Activated gamma-delta T cell (primary cell): ENCODE data around the gene R3HDM2.

Experiments used
- DNase-seq: peaks from one replicate; lab custom pipeline; 2025; lab: John Stamatoyannopoulos, UW

Gene R3HDM2

DNA sequence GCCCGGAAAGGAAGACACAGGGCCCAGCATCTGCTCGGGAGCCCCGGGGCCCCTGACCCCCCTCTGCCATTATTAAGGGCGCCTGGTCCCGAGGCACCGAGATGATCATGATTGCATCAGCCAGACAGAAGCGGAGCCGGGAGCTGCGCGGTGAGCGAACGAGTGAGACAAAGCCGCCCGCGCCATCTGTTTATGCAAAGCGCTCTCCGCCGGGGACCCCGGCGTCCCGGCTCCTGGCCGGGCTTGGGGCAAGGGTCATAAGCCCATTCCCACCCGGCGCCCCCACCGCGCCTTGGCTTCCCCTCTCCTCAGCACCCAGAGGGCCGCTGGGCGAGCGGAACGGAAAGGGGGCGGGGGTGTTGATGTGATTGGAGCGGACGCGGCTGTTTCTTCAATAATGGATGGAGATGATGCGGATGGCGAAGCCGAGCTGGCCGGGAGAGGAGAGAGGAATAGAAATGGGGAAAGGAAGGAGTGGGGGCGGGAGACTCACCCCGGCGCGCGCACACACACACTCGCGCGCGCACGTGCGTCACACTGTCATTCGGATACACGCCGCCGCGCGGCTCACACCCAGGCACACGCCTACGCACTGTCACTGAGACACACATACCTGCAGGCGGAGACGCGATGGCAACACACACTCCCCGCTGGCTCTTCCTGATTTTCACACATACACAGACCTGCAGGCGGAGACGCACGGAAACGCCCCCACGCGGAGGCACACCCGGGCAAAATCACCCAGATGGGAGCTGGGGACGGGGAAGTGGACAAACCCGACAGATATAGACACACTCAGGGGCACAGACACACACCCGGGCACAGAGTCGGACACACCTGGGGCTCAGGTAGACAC is 190.5 kb downstream of the R3HDM2 start:
- DNase-seq: peak; percentile 40

- DNase-seq: no peak
Observed at GRCh38 chr12:57239587-57240065, 191.2 kb downstream of the R3HDM2 start.

GRCh38 chr12:57238854-57239554 is 191.8 kb downstream of the R3HDM2 start:
- peak; percentile 68 for DNase-seq

GRCh38 chr12:57237932-57238853 is 192.7 kb downstream of the R3HDM2 start:
- DNase-seq: no peak

GRCh38 chr12:57237596-57237931 is 193.3 kb downstream of the R3HDM2 start:
- DNase-seq: no peak

GRCh38 chr12:57236925-57237595 is 193.8 kb downstream of the R3HDM2 start:
- DNase-seq: no peak

DNA sequence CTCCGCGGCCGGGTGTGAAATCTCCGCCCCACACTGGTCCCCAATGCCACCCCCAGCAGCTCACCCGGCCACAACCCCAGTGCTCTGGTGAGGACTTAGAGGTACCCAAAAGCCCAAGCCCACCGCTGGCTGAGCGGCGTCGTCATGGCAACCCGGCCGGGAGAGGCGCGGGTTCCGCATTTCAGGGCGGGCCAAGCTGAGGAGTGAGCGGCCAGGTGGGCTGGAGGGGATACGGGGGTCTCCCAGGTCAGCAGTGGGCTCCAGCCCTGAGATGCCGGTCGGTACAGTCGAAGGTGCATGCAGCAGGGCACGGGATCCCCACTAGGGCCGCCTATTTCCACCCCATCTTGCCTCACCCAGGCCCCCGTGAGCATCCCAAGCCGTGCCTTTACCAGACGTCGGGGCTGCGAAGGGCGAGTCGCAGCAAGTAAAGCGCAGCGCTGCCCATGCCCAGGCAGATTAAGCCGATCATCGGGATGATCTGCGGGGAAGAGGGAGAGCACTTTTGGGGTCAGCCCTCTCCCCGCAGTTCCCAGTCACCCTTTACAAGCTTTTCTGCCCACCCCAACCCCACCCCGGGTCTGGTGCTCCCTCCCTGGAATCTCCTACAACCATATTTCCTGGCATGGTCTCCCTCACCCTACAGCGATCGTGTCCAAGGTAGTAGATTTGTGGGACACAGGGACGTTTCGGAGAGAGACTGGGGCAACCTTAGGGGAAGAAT is 194.5 kb downstream of the R3HDM2 start:
- DNase-seq: no peak

- no peak for DNase-seq
Observed at GRCh38 chr12:57235728-57236131, 195.1 kb downstream of the R3HDM2 start.

DNA sequence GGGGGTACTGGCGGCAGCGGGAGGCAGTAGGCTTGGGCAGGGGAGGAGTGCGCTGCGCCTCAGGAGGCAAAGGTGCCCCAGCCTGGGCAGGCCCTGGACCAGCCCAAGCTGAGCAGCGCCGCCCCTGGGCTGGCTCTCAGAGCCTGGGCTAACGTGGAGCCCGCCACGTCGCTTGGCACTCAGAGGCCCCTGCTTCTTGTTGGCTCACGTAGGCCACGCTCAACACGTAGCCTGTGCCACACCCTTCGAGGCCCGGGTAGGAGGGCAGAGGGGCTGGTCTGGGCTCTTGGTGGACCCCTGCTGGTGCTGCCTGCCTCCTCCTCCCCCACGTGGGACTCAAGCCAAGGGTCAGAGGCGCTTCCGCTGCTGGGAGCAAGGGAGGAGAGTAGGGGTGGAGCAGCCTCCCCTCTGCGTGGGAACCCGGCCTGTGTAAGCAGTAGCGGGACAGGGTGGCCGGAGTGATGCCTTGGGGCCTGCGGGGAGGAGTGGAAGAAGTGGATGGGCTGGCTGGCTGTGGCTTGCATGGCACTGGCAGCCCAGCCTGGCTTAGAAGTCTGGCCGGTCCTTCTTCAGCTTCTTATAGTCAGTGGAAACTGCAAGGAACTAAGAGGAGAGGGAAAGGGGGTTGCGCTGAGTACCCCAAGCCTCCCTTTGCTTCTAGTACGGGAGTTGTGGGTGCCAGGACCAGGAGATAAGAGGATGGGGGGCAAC is 195.7 kb downstream of the R3HDM2 start:
- no peak for DNase-seq

DNA sequence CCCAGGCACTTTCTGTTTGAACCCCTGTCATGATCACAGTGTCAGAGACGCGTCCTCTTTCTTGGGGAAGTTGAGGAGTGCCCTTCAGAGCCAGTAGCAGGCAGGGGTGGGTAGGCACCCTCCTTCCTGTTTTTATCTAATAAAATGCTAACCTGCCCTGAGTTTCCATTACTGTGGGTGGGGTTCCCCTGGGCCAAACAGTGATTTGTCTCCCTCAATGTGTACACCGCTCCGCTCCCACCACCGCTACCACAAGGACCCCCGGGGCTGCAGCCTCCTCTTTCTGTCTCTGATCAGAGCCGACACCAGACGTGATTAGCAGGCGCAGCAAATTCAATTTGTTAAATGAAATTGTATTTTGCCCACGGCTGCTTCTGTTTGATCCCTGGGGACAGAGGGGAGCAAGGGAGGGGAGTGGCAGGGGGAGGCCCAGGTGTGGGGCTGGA is 196.2 kb downstream of the R3HDM2 start:
- no peak for DNase-seq

- no peak for DNase-seq
Observed at GRCh38 chr12:57234233-57234570, 196.6 kb downstream of the R3HDM2 start.

DNA sequence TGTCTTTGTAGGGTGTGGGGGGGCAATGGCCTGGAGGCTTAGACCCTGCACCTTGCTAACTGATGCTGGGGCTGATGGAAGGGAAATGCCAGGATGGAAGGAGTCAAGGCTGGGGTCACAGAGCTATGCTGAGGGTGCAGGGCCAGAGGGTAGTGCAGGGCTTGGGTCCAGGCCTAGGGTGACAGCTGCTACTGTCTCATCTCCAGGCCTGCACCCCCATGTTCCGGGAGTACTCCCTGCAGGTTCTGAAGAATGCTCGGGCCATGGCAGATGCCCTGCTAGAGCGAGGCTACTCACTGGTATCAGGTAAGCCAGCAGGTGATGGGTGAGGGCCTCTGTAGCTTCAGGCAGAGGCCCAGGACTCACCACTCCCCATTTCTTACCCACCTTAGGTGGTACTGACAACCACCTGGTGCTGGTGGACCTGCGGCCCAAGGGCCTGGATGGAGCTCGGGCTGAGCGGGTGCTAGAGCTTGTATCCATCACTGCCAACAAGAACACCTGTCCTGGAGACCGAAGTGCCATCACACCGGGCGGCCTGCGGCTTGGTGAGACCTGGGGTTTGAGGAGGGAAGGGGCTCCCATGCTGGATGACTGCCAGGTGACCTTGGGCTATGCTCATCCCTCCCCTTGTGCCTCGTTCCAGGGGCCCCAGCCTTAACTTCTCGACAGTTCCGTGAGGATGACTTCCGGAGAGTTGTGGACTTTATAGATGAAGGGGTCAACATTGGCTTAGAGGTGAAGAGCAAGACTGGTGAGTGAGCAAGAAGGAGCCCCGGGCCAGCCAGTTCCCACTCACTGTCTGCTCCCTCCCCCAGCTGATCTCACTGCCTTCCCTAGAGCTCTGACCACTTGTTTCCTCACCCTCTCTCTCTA is 197.2 kb downstream of the R3HDM2 start:
- DNase-seq: no peak

GRCh38 chr12:57232156-57232756 is 198.6 kb downstream of the R3HDM2 start:
- no peak for DNase-seq

DNA sequence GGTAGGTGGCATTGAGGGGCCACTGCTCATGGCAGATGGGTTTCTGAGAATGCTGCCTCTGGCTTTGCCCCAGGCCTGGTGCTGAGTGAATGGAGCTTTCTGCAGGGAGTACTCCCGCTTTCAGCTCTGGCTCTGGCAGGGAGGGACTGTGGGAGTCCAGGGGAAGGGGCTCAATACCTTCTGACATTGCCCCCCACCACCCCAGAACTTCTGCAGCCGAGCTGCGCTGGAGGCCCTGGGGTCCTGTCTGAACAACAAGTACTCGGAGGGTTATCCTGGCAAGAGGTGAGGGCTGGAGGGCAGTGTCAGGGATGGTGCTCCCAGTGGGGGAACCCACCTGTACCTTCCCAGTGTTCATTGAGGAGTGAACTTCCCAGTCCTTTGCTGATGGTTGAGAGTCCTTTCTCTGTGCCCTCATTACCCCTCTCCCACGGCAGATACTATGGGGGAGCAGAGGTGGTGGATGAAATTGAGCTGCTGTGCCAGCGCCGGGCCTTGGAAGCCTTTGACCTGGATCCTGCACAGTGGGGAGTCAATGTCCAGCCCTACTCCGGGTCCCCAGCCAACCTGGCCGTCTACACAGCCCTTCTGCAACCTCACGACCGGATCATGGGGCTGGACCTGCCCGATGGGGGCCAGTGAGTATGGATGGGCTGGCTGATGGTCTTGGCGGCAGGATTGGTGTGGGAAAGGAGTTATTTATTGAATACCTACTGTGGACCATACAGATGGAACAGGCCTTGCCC is 199.4 kb downstream of the R3HDM2 start:
- DNase-seq: no peak

DNA sequence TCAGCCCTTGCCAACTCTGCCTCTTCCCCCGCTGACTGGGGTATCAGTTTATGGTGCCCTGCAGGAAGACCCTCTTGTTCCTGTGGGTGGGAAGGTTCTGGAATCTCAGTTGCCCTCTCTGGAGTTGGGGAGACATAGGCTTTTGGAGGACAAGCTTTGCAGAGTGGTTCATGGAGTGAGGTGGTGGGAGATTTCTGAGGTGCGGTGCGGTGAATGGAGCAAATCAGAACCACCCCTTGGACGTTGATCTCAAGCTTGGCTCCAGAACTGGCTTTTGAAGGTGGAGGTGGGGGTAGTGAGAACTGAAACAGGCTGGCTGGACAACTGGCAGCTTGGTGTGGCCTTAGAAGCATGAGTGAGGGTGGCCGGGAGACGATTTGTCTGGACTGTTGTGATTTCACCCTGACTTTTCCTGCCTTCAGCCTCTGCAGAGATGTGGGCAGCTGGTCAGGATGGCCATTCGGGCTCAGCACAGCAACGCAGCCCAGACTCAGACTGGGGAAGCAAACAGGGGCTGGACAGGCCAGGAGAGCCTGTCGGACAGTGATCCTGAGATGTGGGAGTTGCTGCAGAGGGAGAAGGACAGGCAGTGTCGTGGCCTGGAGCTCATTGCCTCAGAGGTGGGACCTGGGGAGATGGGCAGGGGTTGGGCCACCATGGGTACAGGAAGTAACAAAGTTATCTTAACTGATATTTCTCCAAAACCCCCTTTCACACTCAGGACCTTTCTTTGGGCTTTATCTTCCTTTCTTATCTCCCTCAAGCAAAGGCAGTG is 200.3 kb downstream of the R3HDM2 start:
- DNase-seq: no peak

GRCh38 chr12:57229634-57230380 is 201.0 kb downstream of the R3HDM2 start, which contains the start of gene SHMT2:
Gene SHMT2 (plus strand): TSS chr12:57229711. CDS start chr12:57229779, 68 bp downstream.
- DNase-seq: no peak
